Measurements from ENCODE around the gene TEKT2.
A peak's percentile ranks its signal among the peaks of the same experiment; 100 is the strongest.

Gene TEKT2

GRCh38 chr1:36083635-36084496 is at the start of gene TEKT2:
Gene TEKT2, plus strand, starts transcription at chr1:36084094. Its CDS starts 828 bp downstream, at chr1:36084922.
- peak within 1 kb of the TSS; percentile 47 for H3K4me2 ChIP-seq (ENCODE audit: low read length)

GRCh38 chr1:36034692-36035091 is 49.2 kb upstream of the TEKT2 start:
- no peaks in the 10 kb centered on the region for H3F3A ChIP-seq (ENCODE audit: control insufficient read depth, insufficient read depth)
- no peak overlapping the region for H3K4me2 ChIP-seq (ENCODE audit: low read length)
- no peaks in the 10 kb centered on the region for H3K9me3 ChIP-seq (ENCODE audit: control insufficient read depth, insufficient read depth, low read length)
- H3K4me3 ChIP-seq (ENCODE audit: low read length) = no peak overlapping the region
- H3K79me2 ChIP-seq (ENCODE audit: control insufficient read depth, low read length) = no peaks in the 10 kb centered on the region
- no peaks in the 10 kb centered on the region for H3K4me1 ChIP-seq (ENCODE audit: control insufficient read depth, low read length)
- no peaks in the 10 kb centered on the region for H3K9me2 ChIP-seq (replicated peaks; ENCODE audit: control insufficient read depth, low read length)
- H3K36me3 ChIP-seq (ENCODE audit: control insufficient read depth, low read length) = 0 out of 2 replicates have a peak, but pooled peaks cover 4% of the 10 kb centered on the region
- no peaks in the 10 kb centered on the region for H3K27me3 ChIP-seq (ENCODE audit: control insufficient read depth, low read length)
- H4K20me1 ChIP-seq (ENCODE audit: control insufficient read depth, insufficient read depth, low read depth, low read length) = no peaks in the 10 kb centered on the region
- TF ChIP-seq CTCF (IDR thresholded peaks at IDR 0.05; ENCODE audit: low read depth, low read length, poor library complexity, severe bottlenecking) (no peak), EZH2phosphoT487 (IDR thresholded peaks at IDR 0.05; ENCODE audit: borderline replicate concordance, low read length) (no peak)
- no peak overlapping the region for H3K27ac ChIP-seq (ENCODE audit: low read depth, low read length)

More at GRCh38 chr1:36083635-36084496, at the start of gene TEKT2:
- Histone ChIP-seq H3K4me3 (ENCODE audit: low read length) (peak within 1 kb of the TSS; percentile 7), H3K27ac (ENCODE audit: low read depth, low read length) (no peak within 1 kb of the TSS), H3K4me1 (ENCODE audit: control insufficient read depth, low read length) (peaks cover 15% of the 10 kb centered on the region), H3F3A (ENCODE audit: control insufficient read depth, insufficient read depth) (no peaks in the 10 kb centered on the region), H3K79me2 (ENCODE audit: control insufficient read depth, low read length) (peaks cover 1% of the 10 kb centered on the region), H3K36me3 (ENCODE audit: control insufficient read depth, low read length) (peaks cover under 1% of the 10 kb centered on the region; the same call in 1 of the 2 replicates), H3K9me2 (replicated peaks; ENCODE audit: control insufficient read depth, low read length) (no peaks in the 10 kb centered on the region), H3K9me3 (ENCODE audit: control insufficient read depth, insufficient read depth, low read length) (no peaks in the 10 kb centered on the region), H3K27me3 (ENCODE audit: control insufficient read depth, low read length) (peaks cover 23% of the 10 kb centered on the region), H4K20me1 (ENCODE audit: control insufficient read depth, insufficient read depth, low read depth, low read length) (no peaks in the 10 kb centered on the region)
- TF ChIP-seq CTCF (IDR thresholded peaks at IDR 0.05; ENCODE audit: low read depth, low read length, poor library complexity, severe bottlenecking) (no peak), EZH2phosphoT487 (IDR thresholded peaks at IDR 0.05; ENCODE audit: borderline replicate concordance, low read length) (no peak)

GRCh38 chr1:36035154-36035553 is 48.7 kb upstream of the TEKT2 start:
- Histone ChIP-seq H3K27me3 (ENCODE audit: control insufficient read depth, low read length) (no peaks in the 10 kb centered on the region), H3K27ac (ENCODE audit: low read depth, low read length) (no peak overlapping the region), H3K4me2 (ENCODE audit: low read length) (no peak overlapping the region), H3K79me2 (ENCODE audit: control insufficient read depth, low read length) (no peaks in the 10 kb centered on the region), H3K9me3 (ENCODE audit: control insufficient read depth, insufficient read depth, low read length) (no peaks in the 10 kb centered on the region), H3K36me3 (ENCODE audit: control insufficient read depth, low read length) (peaks cover 5% of the 10 kb centered on the region), H3F3A (ENCODE audit: control insufficient read depth, insufficient read depth) (no peaks in the 10 kb centered on the region), H3K4me1 (ENCODE audit: control insufficient read depth, low read length) (no peaks in the 10 kb centered on the region), H3K9me2 (replicated peaks; ENCODE audit: control insufficient read depth, low read length) (no peaks in the 10 kb centered on the region), H3K4me3 (ENCODE audit: low read length) (no peak overlapping the region), H4K20me1 (ENCODE audit: control insufficient read depth, insufficient read depth, low read depth, low read length) (no peaks in the 10 kb centered on the region)
- TF ChIP-seq CTCF (IDR thresholded peaks at IDR 0.05; ENCODE audit: low read depth, low read length, poor library complexity, severe bottlenecking) = no peak
- TF ChIP-seq EZH2phosphoT487 (IDR thresholded peaks at IDR 0.05; ENCODE audit: borderline replicate concordance, low read length) = no peak
